Ishikawa (cell line): ENCODE data around the gene IKZF1.

Experiments
- FOXM1 ChIP-seq: IDR thresholded peaks from 2 replicates; pipeline ENCODE4 v1.6.1; 2012; ENCODE audit warnings: low read depth, borderline replicate concordance
- TEAD4 ChIP-seq: IDR thresholded peaks from 2 replicates; pipeline ENCODE4 v1.6.1; 2012
- TF ChIP-seq, protein P1 (sequence below): IDR thresholded peaks from 2 replicates; pipeline ENCODE4 v1.6.1; 2012; ENCODE audit warnings: low read depth, mild to moderate bottlenecking

- TF ChIP-seq, protein P1, sequence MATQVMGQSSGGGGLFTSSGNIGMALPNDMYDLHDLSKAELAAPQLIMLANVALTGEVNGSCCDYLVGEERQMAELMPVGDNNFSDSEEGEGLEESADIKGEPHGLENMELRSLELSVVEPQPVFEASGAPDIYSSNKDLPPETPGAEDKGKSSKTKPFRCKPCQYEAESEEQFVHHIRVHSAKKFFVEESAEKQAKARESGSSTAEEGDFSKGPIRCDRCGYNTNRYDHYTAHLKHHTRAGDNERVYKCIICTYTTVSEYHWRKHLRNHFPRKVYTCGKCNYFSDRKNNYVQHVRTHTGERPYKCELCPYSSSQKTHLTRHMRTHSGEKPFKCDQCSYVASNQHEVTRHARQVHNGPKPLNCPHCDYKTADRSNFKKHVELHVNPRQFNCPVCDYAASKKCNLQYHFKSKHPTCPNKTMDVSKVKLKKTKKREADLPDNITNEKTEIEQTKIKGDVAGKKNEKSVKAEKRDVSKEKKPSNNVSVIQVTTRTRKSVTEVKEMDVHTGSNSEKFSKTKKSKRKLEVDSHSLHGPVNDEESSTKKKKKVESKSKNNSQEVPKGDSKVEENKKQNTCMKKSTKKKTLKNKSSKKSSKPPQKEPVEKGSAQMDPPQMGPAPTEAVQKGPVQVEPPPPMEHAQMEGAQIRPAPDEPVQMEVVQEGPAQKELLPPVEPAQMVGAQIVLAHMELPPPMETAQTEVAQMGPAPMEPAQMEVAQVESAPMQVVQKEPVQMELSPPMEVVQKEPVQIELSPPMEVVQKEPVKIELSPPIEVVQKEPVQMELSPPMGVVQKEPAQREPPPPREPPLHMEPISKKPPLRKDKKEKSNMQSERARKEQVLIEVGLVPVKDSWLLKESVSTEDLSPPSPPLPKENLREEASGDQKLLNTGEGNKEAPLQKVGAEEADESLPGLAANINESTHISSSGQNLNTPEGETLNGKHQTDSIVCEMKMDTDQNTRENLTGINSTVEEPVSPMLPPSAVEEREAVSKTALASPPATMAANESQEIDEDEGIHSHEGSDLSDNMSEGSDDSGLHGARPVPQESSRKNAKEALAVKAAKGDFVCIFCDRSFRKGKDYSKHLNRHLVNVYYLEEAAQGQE: no peak
- TF ChIP-seq FOXM1: no peak
- TF ChIP-seq TEAD4: no peak
These were observed 58.3 kb downstream of the IKZF1 start for GRCh38 chr7:50362712-50363282.
